HG02610 (cell line): ENCODE measurements around the gene JMJD6.
"Not testable (repeated sequence)": the region's sequence is repeated elsewhere in the genome, so short reads cannot be mapped to it uniquely, and the experiment has no call there.

Experiments used
- ATAC-seq: cut with Tn5 transposase; IDR thresholded peaks from one replicate; pipeline ENCODE4 v1.9.1; 2021; ENCODE audit warnings: mild to moderate bottlenecking, moderate library complexity; ENCODE audit not compliant: unreplicated experiment

Gene JMJD6

DNA sequence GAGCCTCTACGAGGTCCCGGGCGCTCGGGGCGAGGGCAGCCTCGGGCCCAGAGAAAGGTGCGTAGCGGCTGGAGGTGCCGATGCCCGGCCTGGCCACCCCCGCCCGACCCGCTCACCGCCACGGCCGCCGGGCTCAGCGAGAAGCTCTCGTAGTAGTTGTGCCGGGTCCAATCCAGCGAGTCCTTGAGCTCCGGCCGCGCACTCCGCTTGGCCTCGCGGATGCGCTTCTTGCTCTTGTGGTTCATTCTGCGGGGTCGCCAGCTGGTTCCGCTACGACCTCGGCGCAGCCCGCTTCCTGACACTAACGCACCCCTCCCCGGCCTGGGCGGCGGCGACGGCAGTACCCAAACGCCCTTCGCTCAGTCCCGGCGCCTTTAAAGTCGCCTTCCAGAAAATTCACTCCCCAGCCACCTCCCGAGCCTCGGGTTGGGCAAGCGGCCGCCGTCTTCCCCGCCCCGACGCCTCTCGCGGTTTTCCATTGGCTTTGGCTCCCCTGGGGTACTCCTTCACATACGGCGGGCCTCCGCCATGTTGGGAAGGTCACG lies at the start of gene JMJD6:
TSS of gene JMJD6 (minus strand) at position 376 of the 545 bp plus-strand sequence. CDS start at position 245, 131 bp downstream.
- peak; percentile 58 for ATAC-seq

DNA sequence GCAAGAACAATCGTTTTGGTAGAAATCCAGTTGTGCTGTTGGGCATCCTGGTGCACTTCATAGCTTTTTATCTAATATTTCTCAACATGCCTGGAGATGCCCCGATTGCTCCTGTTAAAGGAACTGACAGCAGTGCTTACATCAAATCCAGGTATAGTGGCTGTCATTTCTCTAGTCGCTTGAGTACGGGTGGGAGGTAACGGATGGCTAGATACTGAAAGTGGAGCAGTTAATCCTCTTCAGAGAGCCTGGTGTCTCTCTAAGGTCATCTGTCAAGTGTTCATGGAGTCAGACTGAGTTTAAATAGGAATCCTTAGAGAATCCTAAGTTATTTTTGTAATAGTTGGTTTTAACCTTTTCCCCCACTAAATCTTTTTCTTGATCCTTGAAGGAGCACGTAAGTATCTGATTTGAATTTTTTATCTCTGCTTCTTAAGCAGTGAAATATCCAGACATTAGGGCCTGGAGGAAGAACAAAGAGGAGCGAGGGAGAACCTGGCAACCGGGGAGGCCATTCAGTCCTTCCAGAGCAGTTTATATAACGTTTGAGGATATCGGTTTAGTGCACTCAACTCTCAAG lies 48.7 kb upstream of the JMJD6 start:
- ATAC-seq = no peak

- ATAC-seq = no peak
These were observed 46.6 kb upstream of the JMJD6 start for GRCh38 chr17:76772842-76773525.

GRCh38 chr17:76758570-76758969 lies 32.2 kb upstream of the JMJD6 start:
- ATAC-seq = no peak

DNA sequence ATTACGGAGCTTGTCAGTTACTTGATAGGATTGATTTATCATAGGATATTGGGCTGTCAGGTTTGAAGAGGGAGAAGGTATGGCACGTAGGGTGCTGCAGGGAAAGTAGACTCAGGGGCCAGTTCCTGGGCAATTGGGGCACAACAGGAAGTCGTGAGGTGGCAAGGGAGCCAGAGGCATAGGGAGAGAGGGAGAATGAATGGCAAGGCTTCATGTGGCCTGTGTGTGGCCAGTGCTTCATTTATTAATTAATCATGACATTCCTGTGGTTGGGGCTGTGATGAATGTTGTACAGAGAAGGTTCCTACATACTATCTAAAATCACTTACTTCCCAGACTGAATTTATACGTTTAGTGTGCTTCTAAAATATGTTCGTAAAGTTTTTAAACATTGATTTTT lies 30.9 kb upstream of the JMJD6 start:
- ATAC-seq = no peak

GRCh38 chr17:76755285-76755684 lies 28.9 kb upstream of the JMJD6 start:
- ATAC-seq = no peak

DNA sequence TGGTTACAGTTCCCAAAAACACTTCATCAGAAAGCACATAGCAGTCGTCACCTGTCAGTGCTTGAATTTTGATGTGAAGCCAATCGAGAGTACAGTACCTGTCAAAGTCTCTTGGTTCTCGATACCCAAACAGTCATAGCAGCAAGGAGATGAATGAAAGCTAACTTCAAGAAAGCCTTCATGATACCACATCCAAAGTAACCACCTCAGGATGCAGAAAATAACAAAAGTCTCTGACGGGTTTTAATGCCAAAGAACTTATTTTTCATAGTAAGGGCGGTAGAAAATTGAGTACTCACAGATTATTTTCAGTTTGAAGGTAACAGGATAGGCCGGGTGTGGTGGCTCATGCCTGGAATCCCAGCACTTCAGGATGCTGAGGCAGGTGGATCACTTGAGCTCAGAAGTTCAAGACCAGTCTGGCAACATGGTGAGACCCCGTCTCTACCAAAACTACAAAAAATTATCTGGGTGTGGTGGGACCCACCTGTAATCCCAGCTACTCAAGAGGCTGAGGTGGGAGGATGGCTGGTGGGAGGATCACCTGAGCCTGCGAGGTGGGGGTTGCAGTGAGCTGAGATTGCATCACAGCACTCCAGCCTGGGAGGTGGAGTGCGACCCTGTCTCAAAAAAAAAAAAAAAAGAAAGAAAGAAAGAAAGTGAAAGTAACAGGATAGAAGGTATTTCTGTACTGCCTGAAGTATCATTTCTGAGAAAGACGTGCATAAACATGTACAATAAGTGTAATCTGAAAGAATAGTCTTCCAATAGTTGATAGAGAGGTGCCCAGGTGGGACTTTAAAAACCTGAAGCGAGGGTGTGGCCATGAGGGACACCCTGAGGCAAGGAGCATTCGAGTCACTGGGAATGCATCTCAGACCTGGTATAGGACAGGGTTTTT lies 26.9 kb upstream of the JMJD6 start:
- ATAC-seq = no peak

GRCh38 chr17:76752006-76752405 lies 25.6 kb upstream of the JMJD6 start:
- no peak for ATAC-seq

- no peak for ATAC-seq
These were observed 25.1 kb upstream of the JMJD6 start for GRCh38 chr17:76751416-76751993.

DNA sequence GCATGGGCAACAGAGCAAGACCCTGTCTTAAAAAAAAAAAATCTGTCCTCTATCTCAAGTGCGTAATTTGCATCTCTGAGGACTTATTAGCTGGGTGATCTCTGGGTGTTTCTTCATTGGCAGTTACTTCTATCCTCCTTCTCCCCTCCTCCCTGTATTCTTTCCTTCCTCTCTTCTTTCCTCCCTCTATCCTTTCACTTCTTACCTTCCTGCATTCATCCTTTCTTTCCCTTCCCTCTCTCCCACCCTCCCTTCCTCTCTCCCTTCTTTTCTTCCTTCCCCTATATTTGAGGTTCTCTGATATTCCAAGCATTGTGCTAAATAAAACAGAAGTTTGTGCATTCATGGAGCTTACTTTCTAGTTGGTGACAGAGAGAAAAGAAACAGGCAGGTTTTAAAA lies 22.3 kb upstream of the JMJD6 start:
- ATAC-seq = no peak

- ATAC-seq = no peak
These were observed 21.4 kb upstream of the JMJD6 start for GRCh38 chr17:76747716-76748363.

- not testable (repeated sequence) for ATAC-seq
These were observed 19.4 kb upstream of the JMJD6 start for GRCh38 chr17:76745785-76746184.

- ATAC-seq = no peak
These were observed 18.3 kb upstream of the JMJD6 start for GRCh38 chr17:76744747-76745146.

- no peak for ATAC-seq
These were observed 16.6 kb upstream of the JMJD6 start for GRCh38 chr17:76742958-76743357.

DNA sequence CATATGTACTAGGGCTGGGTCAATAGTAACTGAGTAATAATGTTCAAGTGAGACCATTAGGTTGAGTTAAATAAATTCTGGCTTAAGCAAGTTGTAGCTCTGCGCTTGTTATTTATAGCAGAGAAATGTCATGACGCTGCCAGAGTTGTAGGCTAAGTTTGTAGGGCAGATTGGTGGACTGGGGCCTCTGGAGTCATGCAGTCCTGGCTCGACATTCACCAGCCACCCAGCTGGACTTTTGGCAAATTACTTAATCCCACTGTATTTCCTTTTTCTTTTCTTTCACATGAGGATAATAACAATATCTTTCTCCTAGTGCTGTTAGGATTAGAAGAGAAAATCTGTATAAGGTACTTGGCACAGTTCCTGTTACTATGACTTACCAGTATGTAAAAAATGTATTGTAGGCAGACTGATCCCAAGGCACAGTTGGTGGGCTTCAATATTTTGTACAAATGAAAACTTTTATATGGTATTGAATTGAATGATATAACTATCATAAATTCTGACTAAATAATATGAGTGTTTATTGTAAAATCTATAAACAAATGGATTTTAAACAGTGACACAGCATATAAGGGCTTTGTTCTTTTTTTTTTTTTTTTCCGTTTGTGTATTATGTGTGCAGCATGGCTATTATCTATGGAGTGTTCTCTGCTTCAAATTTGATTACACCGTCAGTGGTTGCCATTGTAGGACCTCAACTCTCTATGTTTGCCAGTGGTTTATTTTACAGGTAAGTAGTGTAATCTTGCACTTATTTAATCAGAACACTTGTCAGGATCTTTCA lies 14.1 kb upstream of the JMJD6 start:
- ATAC-seq = no peak

GRCh38 chr17:76739568-76740115 lies 13.2 kb upstream of the JMJD6 start:
- ATAC-seq = not testable (repeated sequence)

- ATAC-seq = no peak
These were observed 12.1 kb upstream of the JMJD6 start for GRCh38 chr17:76738468-76738850.

DNA sequence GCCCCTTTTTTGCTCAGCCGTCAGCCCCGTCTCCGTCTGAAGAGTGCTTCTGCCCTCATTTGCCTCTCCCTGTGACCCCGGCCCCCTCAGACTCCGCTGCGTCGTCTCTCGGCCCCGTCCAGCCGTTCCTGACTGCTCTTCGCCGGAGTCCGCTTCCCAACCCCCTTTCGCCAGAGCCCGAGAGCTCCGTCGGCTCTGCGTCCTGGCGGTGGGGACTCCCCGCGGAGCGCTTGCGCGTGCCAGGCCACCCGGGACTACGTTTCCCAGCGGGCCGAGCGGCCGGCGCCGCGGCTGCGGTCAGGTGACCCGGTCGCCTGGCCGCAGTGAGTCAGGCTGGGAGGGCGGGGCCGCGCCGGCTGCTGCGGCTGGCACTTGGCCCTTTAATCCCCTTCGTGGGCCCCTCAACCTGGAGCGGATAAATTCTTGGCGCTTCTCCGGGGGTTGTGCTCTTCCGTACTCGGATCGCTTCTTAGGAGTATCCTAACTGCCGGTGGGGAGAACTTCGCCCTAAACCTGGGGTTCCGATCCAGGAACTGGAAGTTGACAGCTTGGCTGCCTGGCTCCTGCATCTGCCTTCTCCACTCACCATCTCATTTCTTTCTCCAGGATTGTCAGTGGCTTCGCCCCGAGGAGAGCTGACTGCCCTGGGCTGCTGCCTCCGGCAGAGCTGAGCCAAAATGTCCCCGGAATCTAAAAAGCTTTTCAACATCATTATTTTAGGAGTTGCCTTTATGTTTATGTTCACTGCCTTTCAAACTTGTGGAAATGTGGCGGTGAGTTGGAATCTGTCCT lies 11.5 kb upstream of the JMJD6 start, which contains the start of gene MFSD11:
TSS of gene MFSD11 (plus strand) at position 444 of the 792 bp plus-strand sequence. CDS start at position 678, 234 bp downstream.
- ATAC-seq = peak; percentile 67
